GM21619 (cell line): ENCODE data around the gene GMCL1.
"Not testable (repeated sequence)": the region's sequence is repeated elsewhere in the genome, so short reads cannot be mapped to it uniquely, and the experiment has no call there.

ENCODE experiments used
- ATAC-seq: cut with Tn5 transposase; IDR thresholded peaks from one replicate; pipeline ENCODE4 v1.9.1; 2021; ENCODE audit not compliant: unreplicated experiment

GMCL1 gene

GRCh38 chr2:69846182-69847067 is 17.0 kb downstream of the GMCL1 start:
- no peak for ATAC-seq

GRCh38 chr2:69847068-69847828 is 17.8 kb downstream of the GMCL1 start:
- no peak for ATAC-seq

- ATAC-seq = no peak
Measured at GRCh38 chr2:69848186-69848790, 18.8 kb downstream of the GMCL1 start.

DNA sequence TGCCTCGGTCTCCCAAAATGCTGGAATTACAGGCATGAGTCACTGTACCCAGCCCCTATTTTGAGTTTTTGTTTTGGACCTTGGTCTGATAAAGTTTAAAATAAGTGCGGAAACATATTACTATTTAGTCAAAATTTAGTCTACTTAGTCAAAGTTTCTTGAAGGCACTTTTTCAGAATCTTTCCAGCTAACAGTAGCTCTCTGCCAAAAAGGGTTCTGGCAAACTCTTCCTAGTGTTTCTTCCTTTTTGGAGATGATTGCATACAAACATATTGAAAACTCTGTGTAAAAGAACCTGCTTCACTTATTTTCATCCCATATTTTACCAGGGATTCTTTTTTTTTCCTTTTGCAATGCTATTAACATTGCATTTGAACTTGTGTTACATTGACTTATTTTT is 28.8 kb downstream of the GMCL1 start:
- no peak for ATAC-seq

DNA sequence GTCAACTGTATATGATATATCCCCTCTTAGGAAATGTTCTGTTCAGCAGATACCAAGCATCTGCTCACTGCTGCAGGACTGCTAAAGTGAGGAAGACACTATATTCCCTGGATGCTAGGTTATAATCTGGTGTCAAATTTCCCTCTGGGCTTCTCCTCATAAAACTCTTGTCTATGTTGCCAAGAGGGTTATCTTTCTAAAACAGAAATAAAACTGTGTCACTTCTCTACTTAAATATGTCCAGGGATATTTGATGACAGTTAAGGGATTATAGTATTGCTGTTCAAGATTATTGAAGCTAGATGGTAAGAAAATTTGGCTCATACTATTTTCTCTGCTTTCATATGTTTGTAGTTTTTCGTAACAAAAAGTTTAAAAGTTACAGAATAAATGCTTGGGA is 33.8 kb downstream of the GMCL1 start:
- ATAC-seq = no peak

DNA sequence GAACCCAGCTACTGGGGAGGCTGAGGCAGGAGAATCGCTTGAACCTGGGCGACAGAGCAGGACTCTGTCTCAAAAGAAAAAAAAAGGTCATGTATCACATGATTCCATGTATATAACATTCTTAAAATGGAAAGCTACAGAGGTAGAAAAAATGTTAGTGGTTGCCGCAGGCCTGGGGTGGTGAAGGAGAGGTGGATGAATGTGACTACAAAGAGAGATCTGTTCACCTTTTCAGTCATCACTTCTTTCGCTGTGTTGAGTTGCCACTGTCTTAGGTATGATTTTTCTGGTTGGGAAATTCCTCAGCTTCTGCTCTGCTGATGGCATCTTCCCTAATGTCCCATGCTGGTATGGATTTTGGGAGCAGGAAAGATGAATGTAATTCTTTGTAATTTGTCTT is 59.0 kb downstream of the GMCL1 start:
- no peak for ATAC-seq

DNA sequence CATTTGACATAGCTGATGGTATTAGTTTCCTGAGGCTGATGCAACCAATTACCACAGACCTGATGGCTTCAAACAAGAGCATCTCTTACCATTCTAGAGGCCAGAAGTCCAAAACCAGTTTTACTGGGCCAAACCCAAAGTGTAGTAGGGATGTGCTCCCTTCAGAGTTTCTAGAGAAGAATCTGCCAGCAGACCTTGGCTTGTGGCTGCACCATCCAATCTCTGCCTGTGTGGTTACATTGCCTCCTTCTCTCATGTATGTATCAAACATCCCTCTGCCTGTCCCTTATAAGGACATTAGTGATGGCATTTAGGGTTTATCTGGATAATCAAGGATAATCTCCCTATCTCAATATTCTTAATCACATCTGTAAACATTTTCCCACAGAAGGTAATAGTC is 59.8 kb downstream of the GMCL1 start:
- ATAC-seq = no peak

DNA sequence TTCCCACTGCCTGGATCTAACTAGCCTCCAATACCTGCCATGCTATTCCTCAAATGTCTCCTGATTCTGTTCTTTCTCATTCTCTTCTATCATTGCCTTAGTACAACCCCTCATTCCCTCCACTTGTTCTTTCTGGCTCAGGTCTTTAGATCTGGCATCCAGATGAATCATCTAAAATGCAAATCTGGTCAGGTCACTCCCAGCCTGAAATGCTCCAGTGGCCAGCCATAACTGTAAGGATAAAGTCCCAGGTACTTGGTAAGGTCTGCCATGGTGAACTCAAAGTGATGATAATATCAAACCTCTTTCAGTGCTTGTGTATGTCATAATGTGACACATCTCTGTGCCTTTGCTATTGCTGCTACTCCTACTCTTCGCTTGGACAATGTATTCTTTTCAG is 61.4 kb downstream of the GMCL1 start:
- no peak for ATAC-seq

DNA sequence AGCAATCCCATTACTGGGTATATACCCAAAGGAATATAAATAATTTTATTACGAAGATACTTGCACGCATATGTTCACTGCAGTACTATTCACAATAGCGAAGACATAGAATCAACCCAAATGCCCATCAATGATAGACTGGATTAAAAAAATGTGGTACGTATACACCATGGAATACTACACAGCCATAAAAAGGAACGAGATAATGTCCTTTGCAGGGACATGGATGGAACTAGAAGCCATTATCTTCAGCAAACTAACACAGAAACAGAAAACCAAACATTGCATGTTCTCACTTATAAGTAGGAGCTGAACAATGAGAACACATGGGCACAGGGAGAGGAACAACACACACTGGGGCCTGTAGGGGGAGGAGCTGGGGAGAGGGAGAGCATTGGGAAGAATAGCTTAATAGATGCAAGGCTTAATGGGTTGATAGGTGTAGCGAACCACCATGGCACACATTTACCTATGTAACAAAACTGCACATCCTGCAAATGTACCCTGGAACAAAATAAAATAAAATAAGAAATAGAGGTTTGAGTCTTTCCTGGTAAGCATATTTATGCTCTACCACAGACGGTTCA is 63.5 kb downstream of the GMCL1 start:
- ATAC-seq = not testable (repeated sequence)

GRCh38 chr2:69893684-69894551 is 64.5 kb downstream of the GMCL1 start, which contains the start of gene SNRNP27:
Gene SNRNP27 (plus strand): TSS chr2:69893956. CDS start chr2:69893985, 29 bp downstream.
- peak; percentile 76 for ATAC-seq

DNA sequence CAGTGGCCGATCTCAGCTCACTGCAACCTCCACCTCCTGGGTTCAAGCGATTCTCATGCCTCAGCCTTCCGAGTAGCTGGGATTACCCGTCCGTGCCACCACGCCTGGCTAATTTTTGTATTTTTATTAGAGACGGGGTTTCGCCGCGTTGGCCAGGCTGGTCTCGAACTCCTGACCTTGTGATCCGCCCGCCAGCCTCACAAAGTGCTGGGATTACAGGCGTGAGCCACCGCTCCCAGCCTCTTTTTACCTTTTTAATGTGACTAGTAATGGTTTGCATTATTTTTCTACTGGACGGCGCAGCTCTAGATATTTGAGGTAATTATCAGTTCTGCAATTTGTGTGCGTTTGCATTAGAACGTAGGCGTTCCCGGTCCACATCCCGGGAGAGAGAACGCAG is 65.3 kb downstream of the GMCL1 start:
- ATAC-seq = not testable (repeated sequence)

DNA sequence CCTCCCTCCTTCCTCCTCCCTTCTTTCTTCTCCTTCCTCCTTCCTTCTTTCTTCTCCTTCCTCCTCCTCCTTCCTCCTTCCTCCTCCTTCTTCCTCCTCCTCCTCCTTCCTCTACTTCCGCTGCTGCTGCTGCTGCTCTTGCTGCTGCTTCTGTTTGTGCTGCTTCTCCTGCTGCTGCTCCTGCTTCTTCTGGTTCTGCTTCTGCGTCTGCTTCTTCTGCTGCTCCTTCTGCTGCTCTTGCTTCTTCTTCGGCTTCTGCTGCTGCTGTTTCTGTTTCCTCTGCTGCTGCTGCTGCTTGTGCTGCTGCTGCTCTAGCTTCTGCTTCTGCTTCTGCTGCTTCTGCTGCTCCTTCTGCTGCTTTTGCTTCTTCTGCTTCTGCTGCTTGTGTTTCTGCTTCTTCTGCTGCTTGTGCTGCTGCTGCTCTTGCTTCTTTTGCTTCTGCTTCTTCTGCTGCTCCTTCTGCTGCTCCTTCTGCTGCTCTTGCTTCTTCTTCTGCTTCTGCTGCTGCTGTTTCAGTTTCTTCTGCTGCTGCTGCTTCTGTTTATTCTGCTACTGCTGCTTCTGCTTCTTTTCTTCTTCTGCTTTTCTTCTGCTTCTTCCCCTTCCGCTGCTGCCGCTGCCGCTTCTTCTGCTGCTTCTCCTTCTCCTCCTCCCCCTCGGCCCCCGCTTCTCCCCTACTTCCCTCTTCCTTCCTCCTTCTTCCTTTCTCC is 72.9 kb downstream of the GMCL1 start:
- no peak for ATAC-seq

DNA sequence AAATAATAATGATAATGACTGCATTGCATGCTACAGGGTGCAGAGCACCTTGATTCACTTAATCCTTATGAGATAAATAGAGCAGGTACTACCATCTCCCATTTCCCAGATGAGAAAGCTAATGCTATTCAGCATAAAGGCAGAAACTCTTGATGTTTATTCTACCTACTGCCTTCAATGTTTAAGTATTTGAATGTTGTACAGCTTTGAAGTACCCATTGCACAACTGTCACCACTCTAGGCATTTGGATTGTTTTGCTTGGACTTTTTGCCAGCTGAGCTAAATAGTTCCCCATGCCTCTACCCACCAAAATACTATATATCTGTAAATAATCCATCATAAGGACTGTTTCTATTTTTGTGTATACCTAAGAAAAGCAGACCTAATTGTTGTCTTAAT is 77.8 kb downstream of the GMCL1 start:
- no peak for ATAC-seq

- ATAC-seq = no peak
Measured at GRCh38 chr2:69911985-69912563, 82.6 kb downstream of the GMCL1 start.

DNA sequence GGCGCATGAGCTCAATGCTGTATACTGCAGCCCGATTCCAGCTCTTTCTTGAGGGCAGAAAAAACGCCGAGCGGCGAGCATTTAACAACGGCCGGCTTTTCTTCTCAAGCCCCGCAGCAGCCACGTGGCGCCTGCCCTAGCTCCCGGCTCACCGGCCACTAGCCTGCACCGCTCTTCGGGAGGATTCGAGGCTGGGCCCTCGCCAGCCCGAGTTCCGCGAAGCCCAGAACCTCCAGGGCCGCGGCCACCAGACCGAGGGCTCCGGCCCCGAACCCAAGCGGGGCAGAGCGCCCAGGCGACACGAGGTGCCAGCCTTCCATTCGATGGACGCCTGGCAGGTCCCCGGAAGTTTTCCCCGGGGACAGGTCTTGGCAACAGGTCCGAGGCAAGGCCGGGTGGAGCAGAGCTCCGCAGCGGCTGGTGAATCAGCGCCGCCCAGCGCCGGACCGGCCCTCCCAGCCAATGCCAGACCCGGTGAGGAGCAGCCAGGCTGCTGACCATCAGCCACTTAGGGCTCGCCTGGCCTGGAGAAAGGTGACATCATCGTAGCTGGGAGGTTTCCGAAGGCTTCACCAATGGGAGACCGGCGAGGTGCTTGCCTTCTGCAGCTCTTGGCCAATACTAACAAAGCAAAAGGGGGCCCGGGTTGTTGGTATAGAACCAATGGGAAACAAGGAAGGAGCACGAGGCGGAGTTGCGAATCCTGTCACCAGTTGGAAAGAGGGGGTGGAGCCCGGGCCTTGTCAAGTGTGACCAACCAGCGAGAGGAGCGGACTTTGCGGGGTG is 84.9 kb downstream of the GMCL1 start:
- peak; percentile 86 for ATAC-seq

DNA sequence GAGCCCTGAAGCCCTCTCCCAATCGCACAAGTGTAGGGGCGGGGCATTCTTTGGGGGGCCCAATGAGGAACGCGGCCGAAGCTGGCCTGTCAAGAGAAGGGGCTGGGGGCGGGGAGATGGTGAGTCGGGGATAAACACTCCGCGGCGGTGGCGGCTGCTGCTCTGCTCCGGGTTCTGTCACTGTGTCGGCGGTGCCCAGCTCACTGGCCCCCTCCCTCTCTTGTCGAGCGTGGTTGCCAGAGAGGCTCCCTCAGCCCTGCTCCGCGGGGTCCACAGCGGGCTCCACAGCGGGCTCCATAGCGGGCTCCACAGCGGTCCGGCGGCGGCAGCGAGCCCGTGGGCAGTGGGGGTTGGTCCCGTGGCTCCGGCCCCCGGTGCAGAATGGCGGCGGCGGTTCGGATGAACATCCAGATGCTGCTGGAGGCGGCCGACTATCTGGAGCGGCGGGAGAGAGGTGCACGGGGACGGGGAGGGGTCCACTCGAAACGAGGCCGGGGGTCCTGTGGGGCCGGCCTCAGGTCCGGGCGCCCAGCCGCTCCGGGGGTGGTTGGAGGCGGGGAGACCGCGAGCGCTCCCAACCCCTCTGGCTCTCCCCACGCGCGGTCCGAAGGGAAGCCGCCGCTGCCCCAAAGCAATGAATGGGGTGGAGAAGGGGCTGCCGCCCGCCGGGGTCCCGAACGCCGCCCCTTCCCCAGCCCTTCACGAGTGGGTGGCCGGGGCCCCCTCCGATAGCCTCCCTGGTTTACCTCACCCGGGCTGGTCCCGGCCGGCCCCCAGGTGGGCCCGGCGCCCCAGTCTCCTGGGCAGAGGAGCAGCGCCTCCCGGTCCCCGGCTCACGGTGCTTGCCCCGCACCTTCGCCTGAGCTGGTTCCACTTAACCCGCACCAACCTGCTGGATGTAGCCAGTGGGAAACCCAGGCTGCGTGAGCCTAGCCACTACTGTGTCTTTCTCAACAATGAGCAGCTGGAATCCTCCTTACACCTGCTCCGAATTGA is 85.8 kb downstream of the GMCL1 start, which contains the start of gene MXD1:
Gene MXD1, plus strand, starts transcription at position 160 of the 996 bp plus-strand sequence. Its CDS starts 222 bp downstream, at position 382.
- ATAC-seq = no peak

- ATAC-seq = no peak
Measured at GRCh38 chr2:69916106-69916505, 86.6 kb downstream of the GMCL1 start.
